NK-92 (cell line): ENCODE results near the gene SLC8A3.

Experiments used
- DNase-seq: peaks from one replicate; lab custom pipeline; 2025; ENCODE audit not compliant: unreplicated experiment; lab: John Stamatoyannopoulos, UW

SLC8A3 gene

DNA sequence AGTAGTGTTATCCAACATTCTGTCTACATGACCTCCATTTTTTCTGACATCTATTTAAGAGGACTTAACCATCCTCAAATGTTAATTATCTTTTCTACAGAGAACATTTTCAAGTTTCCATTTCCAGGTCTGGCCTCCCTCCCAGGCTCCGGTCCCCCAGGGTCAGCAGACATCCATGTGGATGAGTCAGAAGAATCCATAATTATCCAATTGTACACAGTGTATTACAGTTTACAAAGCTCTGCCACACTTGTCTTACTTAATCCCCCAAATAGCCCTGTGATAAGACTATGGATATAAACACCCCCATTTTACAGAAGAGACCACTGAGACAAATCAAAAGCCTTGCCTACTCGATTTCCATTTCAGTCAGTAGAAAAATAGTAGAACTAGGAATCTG is 65.0 kb downstream of the SLC8A3 start:
- no peak for DNase-seq

DNA sequence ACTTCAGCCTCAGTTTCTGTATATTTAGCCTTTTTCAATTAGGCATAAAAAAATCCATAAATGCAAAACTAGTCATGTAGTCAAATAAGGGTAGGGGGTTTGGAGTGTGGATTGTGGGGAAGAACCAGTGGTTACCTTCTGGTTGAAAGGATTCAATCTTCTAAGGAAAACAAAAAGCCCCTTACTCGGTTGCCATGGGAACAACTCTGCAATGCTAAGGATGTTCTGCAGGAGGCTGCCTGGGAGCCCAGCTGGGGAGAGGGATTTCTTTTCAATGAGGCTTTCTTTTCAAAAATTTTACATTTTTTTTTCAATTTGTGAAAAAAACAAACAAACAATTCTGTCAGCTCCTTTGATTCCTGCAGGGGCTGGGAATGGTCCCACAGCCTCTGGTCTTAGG is 67.2 kb downstream of the SLC8A3 start:
- no peak for DNase-seq

DNA sequence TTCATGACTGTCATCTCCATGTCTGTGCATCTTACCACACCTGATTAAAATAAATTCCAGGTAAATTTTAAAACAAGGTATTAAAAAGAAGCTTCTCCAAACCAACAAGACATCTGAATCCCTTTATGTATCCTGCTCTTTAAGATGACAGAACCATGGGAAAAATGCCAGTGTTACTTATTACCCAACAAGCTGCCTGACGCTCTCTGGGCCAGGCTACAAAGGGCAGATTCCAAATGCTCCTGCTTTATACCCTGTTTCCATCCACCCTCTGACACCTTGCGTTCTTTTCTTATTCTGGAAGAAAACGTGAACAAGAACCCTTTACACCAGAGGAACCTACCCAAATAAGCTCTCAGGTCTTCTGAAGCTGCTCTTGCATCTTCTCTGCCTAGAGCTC is 70.7 kb downstream of the SLC8A3 start:
- no peak for DNase-seq

DNA sequence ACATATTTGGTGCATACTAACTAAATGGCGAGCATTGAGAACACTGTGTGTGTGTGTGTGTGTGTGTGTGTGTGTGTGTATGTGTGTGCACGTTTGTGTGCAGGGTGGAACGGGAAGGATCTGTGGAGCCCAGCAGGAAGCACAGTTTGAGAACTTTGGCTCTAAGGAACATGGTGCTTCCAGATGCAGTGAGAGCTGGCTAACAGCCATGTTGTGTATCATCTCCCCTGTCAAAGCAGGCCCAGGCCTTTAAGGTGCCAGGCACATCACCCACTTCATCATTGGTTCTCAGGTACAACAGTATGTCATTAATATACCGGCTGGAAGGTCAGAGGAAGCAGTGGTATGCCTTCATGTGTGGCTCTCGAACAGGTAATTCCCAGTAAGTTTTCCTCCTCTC is 72.5 kb downstream of the SLC8A3 start:
- no peak for DNase-seq

DNA sequence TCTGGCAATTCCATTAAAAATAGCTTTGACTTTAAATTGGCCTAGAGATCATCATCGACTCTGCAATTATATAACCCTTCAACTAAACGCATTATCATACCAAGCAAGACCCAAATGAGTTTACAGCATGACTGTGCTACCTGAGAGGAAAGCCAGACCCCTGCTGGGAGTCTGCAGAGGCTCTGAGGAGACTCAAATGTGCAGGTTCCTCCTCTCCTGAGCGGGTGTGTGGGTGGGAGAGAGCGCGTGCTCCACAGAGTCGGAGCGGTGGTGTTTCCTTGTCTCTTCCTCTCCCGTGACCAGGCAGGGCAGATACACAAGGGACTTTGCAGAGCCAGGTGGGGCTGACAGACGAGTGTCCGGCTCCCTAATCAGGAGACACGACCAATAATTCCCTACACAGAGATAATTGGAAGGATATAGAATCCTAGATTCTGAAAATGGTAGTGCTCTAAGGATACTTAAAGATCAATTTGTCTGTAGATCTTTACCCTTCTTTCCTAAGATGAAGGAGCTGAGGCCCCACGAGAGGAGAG is 74.1 kb downstream of the SLC8A3 start:
- no peak for DNase-seq

DNA sequence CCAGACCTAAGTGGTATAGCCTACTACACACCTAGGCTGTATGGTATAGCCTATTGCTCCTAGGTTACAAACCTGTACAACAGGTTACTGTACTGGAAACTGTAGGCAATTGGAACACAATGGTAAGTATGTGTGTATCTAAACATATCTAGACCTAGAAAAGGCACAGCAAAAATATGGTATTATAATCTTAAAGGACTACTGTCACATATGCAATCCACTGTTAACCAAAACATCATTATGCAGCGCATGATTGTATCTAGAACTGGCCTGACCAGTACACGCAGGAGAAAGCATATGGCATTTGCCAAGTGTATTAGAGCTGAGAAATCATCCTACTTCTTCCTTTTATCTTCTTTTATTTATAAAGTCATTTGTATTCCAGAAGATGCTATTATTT is 75.5 kb downstream of the SLC8A3 start:
- no peak for DNase-seq

DNA sequence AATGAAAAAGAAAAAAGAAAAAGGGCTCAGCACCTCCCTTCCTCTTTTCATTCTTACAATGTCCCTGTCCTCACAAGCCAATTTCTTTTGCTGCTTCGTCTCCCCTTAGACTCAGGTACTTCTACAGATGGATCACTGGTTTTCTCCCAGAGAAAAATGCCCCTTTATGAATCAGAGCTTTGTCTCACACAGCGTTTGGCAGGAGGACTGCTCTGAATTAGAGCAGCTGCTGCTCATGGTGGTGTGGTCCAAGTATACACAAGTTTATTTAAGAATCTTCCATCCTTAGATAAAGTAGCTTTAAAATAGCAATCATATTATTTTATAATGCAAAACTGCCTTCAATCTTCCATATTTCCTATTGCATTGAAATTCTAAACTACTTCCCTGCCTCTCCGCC is 80.3 kb downstream of the SLC8A3 start:
- no peak for DNase-seq

DNA sequence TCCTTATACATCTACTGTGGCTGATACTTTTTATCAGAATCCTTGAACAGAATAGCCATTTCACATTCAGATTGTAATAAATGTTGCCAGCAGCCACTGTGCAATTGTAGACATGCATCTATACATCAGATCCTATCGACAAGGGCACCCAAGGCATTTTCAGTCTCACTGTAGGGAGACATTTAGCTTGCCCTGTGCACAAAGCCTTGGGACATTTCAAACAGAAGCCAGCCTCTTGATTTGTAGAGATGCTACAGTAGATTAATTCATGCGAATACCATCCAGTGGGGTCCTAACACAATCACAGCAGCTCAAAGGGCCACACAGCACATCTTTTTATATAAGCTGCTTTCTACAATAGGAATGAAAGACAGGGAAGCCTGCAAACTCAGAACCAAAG is 81.4 kb downstream of the SLC8A3 start:
- DNase-seq = no peak

DNA sequence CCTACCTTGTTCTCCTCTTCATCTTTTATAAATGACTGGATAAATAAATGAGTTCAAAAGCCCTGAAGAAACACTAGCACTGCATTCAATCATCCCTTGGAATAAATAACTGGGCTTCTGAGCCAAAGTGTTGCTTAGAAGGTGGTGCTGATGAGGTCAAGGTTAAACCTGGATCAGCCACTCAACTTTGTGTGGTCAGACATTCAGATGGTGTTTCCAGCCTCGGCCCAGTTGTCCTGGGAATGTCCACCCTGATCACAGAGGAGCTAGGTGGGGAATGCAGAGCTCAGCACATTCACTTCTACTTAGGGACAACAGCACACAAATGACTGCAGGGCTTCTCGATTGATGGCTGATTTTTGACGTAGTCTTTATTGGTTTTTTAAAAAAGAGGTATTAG is 88.7 kb downstream of the SLC8A3 start:
- DNase-seq = no peak

DNA sequence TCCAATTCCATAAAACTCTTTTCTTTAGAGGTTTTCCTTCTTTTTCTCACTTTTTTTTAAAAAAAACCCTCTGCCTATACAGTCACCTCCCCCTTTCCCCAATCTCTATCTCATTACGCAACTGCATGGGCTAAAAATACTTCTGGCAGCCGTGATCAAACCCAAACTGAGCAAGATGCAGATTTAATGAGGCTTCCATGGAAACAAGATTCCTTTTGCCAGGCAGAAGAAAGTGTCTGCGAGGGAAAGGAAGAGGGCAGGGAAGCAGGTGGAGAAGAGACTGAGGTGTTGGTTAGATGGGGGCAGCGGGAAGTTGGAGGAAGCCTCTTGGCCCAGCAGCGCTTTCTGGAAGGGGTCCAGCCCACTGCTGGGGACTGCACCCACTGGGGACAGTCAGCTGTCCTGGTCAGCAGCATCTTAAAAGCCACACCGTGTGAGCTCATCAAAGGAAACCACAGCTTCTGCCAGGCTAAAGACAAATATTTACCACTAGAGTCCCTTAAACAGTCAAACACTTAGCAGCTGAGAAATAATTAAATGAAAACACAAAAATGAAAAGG is 90.4 kb downstream of the SLC8A3 start:
- no peak for DNase-seq

DNA sequence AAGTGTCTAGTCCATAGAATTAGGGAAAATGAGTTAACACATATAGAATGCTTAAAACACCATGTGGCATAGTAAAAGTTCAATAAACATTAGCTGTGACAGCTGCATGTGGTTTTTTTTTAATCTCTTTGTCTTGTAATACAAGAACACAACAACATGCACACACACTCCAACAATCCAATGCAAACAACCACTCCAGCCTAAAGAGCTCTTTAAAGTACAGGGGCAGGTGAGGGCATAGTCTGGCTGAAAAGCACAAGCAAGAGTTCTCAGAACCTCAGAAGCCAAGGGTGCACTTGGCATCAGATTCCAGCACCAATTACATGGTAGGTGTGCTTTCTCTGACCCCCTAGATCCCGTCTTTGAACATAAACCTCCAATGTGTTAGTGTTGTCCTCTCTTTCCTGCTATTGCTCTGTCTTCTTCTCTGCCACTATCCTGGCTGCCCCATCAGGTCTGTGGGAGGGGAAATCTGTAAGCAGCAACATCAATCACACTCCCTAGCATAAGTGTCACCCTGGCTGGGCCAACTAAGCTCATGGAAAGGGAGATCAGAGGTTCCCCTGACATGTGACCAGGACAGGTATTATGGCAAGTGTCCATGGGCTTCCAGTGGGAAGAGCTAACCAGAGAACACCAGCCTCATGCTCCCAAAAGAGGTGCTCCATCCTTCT is 91.0 kb downstream of the SLC8A3 start:
- DNase-seq = no peak

DNA sequence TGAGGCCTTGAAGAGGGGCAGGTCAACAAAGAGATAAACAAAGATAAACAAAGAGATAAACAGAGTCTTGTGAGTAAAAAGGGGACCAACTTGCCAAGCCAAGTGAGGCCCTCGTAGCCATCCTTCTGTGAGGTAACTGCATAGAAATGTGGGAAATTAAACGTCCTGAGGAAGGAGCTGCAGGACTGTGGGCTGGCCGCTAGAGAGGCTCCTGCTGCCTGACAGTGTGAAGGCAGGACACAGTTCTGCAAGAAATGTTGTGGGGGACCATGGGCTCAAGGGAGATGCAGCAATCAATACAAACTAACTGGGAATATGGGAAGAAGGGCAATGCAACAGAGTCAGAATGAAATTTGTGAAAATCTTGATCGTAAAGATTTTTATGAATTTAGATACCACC is 91.9 kb downstream of the SLC8A3 start:
- no peak for DNase-seq

DNA sequence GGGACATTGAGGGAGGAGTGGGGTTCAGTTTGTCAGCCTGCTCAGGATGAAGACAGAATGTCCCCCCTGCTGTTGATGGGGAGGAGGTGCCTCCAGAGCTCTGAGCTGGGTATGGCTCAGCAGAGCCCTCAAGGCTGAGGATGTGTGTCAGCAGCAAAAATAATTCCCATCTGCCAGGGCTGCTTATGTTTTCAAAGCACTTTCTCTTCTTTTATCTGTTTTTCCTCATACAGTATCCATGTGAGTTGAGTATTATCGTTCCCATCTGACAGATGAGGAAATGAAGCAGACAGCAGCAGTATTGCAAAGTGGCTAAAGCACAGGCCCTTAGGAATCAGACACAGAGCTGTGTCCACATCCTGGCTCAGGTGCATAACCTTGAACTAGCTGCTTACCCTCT is 94.1 kb downstream of the SLC8A3 start:
- DNase-seq = no peak

DNA sequence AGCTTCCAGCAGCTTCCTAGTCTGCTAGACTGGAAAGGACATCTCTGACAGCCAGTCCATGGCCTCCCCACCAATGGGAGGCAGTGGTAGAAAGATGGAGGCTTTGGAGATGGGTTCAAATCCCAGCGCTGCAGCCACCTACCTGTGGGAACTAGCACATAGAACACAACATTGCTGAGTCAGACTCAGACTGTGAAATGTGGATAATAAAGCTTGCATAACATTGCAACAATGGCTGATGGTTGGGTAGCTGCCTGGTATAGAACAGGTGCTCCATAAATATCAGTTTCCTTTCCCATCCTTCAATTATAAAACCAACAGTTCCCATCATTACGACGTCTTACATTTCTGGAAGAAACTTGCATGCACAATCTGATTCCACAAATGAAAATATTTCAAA is 94.6 kb downstream of the SLC8A3 start:
- DNase-seq = no peak

DNA sequence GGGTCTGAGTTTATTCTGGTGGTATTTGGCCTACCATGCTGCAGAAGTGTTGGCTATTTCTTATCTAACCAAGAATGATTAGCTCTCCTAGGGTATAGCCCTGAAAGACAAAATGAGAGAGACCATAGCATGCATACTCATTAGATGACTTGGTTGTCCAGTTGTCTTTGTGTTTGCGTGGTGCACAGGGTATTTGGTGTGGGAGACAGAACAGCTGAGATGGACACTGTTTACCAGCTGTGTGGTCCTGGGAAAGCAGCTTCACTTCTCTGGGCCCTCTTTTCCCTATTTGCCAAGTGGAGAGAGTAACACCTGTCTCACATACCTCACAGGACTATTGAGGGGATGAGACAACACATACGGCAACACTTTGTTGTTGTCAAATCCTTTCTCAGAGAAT is 95.6 kb downstream of the SLC8A3 start:
- no peak for DNase-seq

DNA sequence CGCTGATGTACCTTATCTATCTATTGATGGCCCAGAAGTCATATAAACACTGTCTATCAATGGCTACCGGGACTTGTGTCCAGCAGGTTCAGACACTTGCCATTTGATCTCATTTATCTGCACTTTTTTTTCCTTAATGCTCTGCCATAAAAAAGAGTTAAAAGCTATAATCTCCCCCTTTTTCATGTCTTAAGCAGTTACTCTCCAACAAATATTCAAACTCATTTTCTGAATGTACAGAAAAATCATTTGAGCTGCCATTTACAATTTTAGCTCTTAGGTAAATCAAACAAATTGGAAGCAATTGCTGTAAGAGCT is 101.4 kb downstream of the SLC8A3 start:
- DNase-seq = no peak

DNA sequence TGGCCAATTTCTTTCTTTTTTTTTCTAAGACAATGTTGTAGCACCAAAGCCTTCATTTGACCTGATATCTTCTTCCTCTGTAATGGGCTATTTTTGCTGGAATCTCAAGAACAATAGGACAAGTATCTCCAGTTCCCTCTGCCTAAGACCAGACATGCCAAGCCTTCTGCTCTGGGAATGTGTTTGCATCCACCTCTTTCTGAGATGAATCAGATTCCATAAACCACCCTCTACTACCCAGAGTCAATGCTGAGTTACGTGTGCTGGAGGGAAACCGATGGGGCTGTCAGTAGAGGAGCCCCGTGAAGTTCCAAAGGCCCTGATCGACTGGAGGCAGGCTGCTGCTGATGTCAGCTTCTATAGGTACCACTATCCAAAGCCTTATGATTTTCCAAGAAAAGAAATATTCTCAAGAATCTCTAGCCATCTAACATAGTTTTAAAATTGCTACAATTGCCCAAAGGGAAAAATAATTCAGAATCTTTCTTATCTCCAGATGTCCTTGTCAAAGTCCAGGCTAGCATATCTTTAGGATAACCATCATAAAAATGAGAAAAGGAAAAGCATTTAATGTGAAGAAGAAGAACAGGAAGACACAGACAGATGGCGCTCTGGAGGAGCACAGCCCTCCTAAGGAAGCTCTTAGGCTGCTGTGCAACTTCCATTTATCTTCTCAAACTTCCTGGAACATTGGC is 101.9 kb downstream of the SLC8A3 start:
- no peak for DNase-seq

DNA sequence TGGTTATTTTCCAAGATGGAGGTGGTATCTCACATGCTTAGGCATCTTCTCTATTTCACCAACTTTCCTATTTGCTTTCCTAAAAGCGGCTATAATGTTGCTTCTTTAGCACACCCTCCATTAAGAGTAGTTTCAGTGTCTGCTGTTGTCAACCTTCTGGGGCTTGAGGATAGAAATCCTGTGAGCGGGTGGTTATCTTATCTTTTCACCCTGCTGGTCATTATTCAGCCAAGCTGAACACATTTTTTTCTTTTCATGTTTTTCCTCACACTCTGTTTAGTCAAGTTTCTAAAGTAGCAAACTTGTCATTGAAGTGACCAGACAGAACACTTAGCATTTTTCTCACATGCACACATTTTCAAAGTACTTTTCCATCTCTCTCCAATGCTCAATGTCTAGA is 104.5 kb downstream of the SLC8A3 start:
- DNase-seq = no peak

DNA sequence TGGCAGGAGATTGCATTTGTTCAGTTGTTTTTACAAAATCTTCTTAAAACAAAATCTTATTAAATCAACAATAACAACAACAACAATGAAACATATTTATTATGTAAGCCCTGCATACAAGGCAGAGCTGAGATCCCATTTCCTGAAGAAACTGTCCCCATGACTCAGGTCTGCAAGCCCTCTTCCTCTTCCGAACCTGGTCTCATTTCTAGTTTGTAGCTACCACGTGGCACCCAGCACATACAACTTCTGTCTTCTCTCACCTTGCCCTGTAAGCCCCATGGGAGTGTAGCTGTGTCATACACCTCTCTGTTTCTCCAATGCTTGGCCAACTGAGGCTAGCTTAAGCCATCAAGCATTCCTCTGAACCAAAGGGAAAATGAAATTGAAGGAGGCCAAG is 106.4 kb downstream of the SLC8A3 start:
- DNase-seq = no peak

DNA sequence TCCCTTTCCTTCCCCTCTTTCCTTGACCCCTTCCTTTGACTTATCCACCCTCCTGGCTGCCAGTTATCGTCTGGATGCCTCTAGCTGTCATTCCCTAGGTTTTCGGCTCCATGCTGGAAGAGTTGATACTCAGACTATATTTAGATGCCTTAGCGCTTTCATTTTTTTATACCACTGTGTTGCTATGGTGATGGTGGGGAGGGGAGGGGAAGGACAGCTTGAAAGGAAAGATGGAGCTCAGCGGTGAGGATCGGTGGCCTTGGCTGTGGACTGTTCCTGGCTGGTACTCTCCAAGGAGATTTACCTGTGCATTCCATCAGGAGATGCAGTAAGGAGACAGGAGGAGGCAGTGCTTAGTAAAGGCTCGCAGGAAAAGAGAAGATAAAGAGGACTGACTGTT is 108.7 kb downstream of the SLC8A3 start:
- no peak for DNase-seq

DNA sequence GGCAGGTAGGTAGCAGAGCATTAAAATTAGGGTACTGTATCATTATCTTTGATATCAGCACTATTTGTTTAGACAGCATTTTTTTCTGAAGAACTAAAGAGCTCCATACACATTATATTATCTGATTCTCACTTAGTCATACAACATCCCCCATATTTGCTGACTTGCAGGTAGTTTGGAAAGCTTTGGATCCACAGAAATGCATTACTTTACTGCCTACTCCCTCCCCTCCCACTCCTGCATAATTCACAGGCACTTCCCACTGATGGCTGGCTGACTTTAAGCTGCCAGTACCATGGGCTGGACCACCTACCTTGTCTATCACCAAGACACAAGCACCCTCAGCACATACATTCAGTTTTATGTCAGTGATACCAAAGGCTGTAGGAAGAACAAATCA is 110.4 kb downstream of the SLC8A3 start:
- DNase-seq = no peak

DNA sequence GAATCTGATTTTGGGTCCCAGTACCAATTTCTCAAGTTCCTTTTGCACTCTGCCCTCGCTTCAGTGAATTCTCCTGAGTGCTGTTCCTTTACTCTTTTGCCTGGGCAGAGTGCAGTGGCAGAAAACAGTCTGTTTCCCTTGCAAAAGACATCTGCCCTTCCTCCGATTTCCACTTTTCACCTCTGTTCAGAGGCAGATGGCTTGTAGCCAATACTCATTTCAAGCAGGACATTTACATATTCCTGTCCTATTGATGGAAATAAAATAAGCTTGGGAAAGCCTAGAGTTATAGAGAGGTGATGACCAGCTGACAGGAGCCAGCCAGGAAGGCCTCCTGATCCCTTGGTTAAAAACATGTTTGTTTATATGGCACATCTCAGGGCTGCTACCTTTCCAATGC is 111.0 kb downstream of the SLC8A3 start:
- DNase-seq = no peak

DNA sequence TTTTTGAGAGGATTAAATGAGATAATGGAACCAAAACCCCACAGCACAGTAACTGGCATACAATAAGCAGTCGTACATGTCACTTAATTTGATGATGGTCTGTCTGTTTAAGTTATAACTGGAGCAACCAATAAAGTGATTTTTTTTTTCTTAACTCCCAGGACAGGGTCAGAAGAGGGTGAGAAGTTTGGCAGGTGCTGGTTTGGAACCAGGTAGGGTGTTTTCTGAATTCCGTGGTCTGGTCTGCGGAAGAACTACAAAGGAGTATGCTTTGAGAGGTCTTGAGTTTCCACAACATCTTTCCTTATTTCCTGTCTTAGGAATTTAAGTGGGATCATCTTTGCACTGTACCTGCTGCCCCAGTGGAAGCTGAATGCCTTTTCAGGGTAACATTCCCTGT is 111.7 kb downstream of the SLC8A3 start:
- no peak for DNase-seq
